ENCODE results near the gene ATXN7L3.
"Not testable (repeated sequence)": the region's sequence is repeated elsewhere in the genome, so short reads cannot be mapped to it uniquely, and the experiment has no call there.

The ATXN7L3 gene

DNA sequence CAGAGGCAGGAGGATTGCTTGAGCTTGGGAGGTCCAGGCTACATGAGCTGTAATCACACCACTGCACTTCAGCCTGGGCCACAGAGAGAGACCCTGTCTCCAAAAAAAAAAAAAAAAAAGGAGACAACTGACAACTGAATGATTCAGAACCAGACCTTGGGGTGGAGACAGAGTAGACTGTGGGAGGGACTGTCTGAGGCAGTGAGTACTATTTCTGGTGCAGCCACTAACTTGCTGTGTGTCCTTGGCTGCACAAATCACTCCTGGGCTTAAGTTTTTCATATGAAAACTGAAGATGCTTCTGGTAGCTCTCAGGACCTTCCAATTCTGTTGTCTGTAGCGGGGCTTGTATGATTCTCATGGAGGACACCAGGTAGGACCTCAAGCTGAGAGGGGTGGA, 23.4 kb downstream of the ATXN7L3 start:
- no peak for DNase-seq (ENCODE audit: low read depth in 2 of 2, low spot score in 1 of 2)

GRCh38 chr17:44174427-44174826, 25.3 kb downstream of the ATXN7L3 start:
- DNase-seq (ENCODE audit: low read depth in 2 of 2, low spot score in 1 of 2) = no peak

DNA sequence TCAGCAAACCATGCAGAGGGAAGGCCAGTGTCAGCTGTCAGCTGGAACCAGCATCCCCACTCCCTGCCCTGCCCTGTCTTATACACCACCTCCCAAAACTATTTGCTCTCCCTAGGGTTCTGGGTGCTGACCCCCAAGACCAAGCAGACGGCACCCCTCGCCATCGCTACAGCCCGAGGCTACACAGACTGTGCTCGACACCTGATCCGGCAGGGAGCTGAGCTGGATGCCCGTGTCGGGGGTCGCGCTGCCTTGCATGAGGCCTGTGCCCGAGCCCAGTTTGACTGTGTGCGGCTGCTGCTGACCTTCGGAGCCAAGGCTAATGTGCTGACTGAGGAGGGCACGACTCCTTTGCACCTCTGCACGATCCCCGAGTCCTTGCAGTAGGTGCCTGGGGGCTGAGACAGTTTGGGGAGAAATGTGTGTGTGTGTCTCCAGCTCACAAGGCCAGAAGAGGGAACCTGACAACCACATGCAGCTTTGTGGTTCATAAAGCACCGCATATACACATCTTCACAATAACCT, 27.7 kb downstream of the ATXN7L3 start:
- no peak for DNase-seq (ENCODE audit: low read depth in 2 of 2, low spot score in 1 of 2)

DNA sequence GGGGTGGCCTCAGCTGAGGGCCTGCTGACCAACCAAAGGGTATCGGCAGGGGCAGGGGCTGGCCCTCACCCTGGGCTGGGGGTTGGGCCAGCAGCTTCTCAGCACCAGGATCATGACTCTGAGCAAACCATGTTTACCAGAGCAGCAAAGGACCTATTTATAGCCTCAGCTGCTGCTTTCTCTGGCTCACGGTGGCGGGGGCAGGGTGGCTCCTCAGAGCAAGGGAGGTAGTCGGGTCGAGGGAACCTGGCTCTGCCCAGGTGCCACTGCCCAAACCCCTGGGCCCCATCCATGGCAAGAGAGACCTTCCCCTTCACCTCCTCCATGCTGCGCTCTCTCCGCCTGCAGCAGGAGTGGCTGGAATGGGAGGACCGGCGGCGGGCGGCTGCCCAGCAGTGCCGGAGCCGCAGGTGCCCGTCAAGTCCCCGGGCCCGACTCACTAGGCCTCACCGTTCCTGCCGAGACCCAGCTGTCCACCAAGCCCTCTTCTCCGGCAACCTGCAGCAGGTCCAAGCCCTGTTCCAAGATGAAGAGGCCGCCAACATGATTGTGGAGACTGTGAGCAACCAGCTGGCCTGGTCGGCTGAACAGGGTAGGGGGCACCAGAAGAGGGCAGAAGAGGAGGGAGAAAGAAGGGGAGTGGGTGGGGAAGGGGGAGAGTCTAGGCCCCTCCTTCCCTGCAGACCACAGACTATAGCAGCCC, 29.0 kb downstream of the ATXN7L3 start, which contains the start of gene ASB16:
ASB16 (plus strand) TSS at position 206 of the 703 bp plus-strand sequence; CDS start at position 292, 86 bp downstream.
- no peak for DNase-seq (ENCODE audit: low read depth in 2 of 2, low spot score in 1 of 2)

GRCh38 chr17:44170135-44170498, 29.6 kb downstream of the ATXN7L3 start:
- DNase-seq (ENCODE audit: low read depth in 2 of 2, low spot score in 1 of 2) = no peak

GRCh38 chr17:44167181-44167861, 32.4 kb downstream of the ATXN7L3 start:
- DNase-seq (ENCODE audit: low read depth in 2 of 2, low spot score in 1 of 2) = no peak

- DNase-seq (ENCODE audit: low read depth in 2 of 2, low spot score in 1 of 2) = no peak
These were observed 35.2 kb downstream of the ATXN7L3 start for GRCh38 chr17:44164476-44164875.

- no peak for DNase-seq (ENCODE audit: low read depth in 2 of 2, low spot score in 1 of 2)
These were observed 40.0 kb downstream of the ATXN7L3 start for GRCh38 chr17:44159519-44160210.

DNA sequence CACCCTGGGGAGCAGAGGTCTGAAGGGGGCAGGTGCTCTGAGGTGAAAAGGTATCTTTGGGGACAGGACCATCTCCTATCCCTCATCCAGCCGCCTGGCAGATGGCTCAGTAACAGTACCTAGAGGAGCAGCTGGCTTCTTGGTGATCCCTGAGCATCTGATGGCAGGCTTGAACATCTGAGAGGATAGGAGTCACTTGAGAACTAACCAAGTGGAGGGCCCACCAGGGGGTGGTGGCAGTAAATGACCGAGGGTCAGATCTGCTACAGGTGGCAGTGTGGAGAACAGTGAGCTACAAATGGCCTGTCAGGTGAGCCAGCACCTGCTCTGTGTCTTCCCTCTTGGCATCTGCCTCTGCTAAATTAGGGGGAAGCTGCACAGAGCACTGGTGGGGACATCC, 44.2 kb downstream of the ATXN7L3 start:
- DNase-seq (ENCODE audit: low read depth in 2 of 2, low spot score in 1 of 2) = no peak

DNA sequence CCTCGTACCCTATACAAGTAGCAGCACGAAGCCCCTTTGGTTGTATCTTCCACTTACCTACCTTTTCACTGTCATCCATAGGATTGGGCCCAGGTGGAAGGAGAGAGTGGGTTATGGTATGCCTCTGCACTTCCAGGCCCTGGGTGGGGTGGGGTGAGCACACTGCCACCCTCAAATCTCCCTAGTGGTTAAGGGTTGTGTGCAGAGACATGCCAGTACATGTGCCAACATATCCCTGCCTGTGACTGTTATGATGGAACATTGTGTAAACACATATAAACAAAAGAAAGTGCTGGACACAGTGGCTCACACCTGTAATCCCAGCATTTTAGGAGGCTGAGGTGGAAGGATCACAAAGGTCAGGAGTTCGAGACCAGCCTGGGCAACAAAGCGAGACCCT, 46.8 kb downstream of the ATXN7L3 start:
- no peak for DNase-seq (ENCODE audit: low read depth in 2 of 2, low spot score in 1 of 2)

- DNase-seq (ENCODE audit: low read depth in 2 of 2, low spot score in 1 of 2) = no peak
These were observed 49.8 kb downstream of the ATXN7L3 start for GRCh38 chr17:44149750-44150329.

DNA sequence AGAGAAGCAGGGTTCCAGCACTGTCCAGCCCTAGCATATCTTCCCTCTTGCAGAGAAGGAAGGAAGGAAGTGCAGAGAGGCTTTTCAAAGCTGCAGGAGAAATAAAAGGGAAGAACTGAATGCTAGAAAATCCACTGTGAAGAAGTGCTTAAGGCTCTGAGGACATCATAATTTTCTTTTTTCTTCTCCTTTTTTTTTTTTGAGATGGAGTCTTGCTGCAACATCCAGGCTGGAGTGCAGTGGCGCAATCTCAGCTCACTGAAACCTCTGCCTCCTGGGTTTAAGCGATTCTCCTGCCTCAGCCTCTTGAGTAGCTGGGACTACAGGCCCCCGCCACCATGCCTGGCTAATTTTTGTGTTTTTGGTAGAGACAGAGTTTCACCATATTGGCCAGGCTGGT, 50.6 kb downstream of the ATXN7L3 start:
- DNase-seq (ENCODE audit: low read depth in 2 of 2, low spot score in 1 of 2) = not testable (repeated sequence)

DNA sequence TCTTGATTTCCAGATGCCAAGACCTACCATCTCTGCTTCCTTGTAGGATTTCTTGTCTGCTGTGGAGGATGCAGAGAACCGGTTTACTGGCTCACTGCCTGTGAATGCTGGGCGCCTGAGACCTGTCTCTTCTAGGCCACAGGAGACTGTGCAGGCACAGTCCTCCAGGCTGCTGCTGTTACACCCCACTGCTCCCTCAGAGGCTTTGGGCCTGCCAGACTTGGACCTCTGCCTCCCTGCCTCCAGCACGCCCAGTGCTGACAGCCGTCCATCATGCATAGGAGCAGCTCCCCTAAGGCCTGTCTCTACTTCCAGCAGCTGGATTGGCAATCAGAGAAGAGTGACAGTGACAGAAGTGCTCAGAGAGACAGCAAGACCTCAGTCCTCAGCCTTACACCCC, 51.9 kb downstream of the ATXN7L3 start:
- DNase-seq (ENCODE audit: low read depth in 2 of 2, low spot score in 1 of 2) = no peak

GRCh38 chr17:44146375-44147346, 53.0 kb downstream of the ATXN7L3 start:
- no peak for DNase-seq (ENCODE audit: low read depth in 2 of 2, low spot score in 1 of 2)

DNA sequence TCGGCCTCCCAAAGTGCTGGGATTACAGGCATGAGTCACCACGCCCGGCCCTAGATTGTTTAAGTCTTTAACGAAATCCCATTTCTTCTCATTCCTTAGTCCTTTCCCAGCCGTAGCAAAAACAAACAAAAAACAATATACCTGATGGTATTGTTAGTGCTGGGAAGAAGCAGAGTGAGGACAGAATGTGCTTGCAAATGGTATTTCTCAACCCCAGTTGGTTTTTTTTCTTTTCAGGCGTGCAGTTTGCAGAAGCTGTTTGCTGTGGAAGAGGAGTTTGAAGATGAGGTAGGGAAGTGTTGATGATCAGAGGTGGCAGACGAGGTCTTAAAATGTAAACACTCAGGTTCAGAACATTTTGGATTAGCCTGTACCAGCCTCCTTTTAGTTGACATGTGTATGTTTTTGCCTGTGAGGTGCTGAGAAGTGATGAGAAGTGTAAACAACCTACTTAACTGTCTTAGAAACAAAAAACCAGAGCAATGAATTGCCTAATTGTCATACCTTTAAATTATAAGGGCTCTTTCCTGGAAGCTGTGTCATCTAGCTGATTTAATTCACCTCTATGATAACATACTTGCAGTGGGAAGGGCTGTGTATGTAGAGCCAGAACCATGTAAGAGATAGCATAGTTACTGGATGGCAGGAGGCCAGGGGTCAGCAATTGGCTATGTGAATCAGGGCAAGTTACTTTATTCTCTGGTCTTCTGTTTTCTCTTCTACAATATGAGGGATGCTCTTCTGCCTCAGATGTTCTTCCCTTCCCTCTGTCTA, 54.5 kb downstream of the ATXN7L3 start:
- no peak for DNase-seq (ENCODE audit: low read depth in 2 of 2, low spot score in 1 of 2)

DNA sequence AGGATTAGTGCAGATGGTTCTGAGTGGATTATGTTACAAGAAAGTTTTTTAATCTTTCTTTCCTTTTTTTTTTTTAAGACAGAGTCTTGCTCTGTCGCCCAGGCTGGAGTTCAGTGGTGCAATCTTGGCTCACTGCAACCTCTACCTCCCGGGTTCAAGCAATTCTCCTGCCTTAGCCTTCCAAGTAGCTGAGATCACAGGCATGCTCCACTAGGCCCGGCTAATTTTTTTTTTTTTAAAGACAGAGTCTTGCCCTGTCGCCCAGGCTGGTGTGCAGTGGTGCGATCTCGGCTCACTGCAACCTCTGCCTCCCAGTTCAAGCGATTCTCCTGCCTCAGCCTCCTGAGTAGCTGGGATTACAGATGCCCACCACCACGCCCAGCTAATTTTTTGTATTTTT, 55.8 kb downstream of the ATXN7L3 start:
- DNase-seq (ENCODE audit: low read depth in 2 of 2, low spot score in 1 of 2) = not testable (repeated sequence)

Data from stimulated activated CD8-positive, alpha-beta memory T cell treated with anti-CD3 and anti-CD28 coated beads, Interleukin-4, amount 100 ng/mL, for 4 hours (primary cell).